Activated CD4-positive, alpha-beta T cell treated with anti-CD3 and anti-CD28 coated beads, Interleukin-2, amount 50 U/mL, for 4 hours (primary cell): Measurements from ENCODE around the gene EPHA4.
"Not testable (repeated sequence)": the region's sequence is repeated elsewhere in the genome, so short reads cannot be mapped to it uniquely, and the experiment has no call there.

Experiments used
- DNase-seq, 2 experiments: peaks; one replicate each; pipeline ENCODE4 v3.0.0-alpha.2; 2020

The EPHA4 gene

DNA sequence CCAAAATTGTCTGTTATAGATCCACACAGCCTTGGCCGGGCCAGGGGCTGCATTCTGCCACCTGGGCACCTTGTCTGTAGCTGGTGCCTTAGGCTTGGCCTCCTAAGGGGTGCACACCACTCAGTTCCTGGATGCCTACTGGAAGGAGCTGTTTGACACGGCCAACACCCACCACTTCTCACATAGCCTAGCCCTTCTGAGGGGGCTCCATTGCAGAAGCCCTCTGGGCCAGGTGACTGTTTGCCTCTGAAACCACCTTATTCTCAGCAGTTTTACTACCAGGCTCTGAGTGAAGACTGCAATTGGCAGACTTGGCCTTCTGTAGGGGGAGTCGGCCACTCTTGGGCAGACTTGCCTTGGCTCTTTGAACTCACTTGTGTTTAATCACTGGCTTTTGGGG is 39.5 kb downstream of the EPHA4 start:
- DNase-seq: no peak

DNA sequence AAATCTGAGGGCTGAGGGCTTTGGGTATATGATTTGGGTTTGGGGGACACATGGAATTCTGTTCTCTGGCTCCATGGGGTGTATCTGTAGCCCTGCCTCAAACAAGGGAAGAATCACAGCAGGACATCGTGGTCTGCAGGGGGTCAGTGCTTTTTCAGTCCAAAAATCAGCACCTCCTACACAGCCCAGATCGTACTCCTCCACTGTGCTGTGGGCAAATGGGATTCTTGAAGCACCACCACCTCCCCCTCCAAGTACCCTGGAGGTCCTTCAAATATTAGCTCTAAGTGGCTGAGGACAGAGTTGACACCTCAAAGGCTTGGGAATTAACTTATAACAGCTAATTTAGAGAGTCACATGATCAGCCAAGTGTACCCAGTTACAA is 41.5 kb downstream of the EPHA4 start:
- DNase-seq: no peak

DNA sequence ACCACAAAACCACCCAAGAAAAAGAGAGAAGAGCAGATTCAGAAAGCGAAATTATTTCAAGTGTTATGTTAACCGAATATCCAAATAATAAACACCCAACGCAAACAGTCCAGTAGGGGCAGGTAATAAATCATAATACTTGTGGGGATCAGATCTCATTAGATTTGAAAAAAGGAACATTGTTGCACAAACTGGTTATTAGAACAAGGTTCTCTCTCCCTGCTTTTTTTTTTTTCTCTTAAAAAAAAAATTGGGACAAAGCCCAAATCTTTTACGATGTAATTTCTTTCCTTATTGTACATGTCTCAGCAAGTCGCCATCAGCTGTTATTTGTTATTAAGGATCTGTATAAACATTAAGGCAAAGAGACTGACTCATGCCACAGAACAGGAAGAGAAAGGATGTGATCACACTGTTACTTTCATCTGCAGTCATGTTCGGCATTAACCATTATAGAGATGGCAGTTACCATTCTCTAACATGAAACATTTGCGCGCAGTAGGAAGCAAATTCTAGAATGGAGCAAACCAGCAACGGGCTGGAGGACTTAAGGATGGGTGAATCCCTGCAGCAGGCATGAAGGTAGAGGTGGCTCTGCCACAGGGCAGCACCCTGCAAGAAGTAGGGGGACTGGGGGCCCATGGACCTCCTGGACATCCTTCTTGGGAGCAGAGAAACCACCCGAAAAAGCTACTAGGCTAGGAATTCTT is 42.0 kb downstream of the EPHA4 start:
- no peak for DNase-seq

DNA sequence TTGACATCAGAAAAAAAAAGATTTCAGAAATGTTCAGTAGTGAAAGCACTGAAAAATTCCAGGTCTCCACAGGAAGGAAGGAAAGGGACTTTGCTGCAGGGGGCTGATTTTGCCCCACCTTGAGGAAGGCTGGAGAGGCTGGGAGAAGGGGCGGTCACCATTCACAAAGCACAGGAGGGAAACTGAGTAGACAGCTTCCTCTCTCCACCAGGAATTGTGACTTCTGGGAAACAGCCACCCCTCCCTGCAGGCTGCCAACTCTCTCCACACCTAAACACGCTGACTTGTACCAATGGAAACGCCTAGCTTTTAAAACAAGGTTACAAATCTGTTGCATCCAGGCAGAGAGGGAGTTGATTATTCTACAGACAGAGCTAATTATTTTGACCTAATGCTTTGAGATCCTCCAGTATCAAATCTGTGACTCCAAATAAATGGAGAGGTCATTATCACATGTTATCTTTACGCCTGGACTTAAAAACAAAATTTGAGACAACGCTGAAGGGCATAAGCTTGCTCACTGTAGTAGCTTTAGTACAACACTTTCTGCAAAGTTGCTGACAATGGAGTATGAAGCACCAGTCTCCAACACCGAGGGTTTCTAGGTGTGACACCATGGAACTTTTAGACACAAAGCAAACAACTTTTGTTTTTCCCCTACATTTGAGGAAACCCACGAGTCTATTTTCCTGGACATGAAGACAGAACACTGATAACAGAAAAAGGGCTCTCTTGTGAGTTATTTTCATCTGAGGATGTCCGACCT is 42.7 kb downstream of the EPHA4 start:
- DNase-seq: no peak

DNA sequence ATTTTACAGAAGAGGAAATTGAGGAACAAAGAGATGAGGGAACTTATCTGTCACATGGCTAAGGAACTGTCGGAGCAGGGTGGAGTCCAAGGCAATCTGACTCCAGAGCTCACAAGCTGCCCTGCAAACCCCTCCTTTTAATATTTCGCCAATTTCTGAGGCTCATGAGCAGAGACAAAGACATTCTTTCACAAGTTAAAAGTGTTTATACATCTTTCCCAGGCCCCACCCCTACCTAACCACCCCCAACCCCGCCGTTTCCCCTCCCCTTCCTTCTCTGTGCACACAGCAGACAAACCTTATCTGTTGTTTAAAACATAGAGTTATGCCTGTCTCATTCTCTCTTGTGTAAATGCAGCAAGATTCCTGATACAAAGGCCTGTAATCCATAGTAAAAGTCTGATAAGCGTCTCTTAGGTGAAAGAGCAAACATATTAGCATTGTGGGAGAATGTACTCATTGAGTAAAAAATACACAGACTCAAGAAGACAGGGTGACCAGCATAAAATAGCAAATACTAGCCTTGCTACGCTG is 44.3 kb downstream of the EPHA4 start:
- peak in 1 of 2 experiments; percentile 5 for DNase-seq

DNA sequence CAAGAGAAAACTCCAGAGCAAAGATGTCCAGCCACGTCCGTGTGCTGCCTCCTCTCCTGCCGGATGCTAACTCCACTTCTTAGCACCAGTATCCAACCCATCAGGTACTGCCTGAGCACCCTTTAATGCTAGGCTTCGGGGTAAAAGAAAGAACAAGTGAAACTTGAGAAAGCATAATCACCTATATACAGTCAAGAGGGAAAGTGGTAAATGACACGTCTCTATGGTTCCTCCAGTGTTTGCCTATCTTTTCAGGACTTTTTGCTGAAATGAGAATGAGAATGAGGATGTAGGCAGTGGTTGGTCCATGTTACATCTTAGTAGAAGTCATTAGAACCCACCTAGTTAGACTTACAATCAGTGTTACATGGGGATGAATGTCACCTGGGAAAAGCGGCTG is 47.9 kb downstream of the EPHA4 start:
- DNase-seq: no peak

DNA sequence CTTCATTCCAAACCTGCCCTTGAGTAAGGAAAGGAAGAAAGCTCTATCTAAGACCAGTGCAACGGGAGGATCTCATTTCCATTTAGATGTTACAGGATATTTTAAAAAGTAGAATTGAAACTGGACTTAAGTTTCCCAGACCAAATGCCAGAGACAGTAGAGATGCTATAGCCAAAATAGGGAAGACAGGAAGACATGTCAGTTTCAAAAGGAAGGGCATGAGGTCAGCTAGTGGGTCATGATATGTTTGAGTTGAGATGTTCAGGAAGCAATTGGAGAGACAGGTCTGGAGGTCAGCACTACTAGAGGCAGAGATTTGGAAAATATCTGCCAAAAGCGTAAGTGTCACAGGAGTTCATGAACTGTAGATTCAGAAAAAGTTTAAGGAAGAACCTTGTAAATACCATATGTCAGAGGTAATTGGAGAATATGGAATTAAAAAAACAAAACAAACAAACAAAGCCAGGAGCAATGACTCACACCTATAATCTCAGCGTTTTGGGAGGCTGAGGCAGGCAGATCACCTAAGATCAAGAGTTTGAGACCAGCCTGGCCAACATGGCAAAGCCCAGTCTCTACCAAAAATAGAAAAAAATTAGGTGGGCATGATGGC is 50.8 kb downstream of the EPHA4 start:
- DNase-seq: no peak

DNA sequence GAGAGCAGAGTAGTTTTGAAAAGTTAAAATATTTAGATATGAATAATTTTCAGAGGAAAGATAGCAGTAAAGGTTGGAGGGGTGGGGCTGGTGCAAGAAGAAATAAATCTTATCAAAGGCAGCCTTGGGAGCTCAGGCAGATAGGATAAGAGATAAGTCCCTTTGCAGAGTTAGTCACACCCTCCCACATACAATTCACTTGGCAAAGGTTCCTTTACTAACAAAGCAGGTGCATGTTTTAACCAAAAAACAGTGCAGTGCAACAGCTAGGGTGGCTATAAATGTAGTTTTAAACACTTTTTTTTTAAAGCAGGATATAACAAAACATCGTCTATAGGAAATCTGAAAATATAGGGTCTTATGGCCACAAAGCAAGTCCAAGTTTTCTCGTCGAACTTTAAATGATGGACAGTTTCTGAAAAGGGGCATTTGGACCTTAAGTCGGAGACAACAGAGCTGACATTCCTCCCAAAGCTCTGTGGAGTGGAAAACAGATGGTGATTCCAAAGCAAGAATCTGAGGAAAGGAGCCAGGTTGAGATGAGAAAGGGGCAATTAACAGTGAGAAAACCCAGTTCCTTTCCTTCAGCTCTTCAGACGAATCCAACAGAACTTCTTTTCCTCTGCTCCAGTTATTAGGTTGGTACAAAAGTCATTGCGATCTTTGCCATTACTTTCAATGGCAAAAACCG is 53.0 kb downstream of the EPHA4 start:
- DNase-seq: no peak

DNA sequence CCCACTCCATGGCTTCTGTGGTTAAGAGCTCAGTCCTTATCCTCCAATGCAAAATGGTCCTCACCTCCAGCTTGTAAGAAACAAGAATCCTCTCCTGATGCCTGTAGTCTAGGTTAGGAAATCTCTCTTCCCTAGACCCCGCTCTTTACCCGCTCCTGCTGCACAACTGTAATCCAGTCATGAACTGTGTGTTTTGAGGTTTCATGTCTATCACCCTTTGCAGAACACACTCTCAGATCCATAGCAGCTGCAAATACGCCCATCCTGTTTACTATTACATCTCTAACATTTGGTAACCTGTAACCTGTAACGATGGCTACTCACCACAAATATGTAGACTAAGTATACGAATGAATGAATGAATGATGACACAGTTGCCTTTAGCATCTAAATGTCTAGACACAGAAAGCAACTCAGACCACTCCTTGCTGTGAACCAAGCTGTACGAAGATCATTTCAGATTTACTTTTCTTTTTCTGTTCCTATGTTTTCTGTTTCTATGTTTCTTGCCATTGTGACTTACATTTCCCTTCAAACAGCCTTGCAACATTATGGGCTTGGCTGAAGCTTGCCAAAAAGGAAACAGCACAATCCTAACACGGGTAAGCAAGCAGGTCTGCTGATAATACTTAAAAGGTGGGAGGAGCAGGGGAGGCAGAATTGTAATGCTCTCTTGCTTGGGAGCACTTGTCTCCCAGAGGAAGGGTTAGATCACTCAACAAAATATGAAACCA is 53.7 kb downstream of the EPHA4 start:
- DNase-seq: no peak

DNA sequence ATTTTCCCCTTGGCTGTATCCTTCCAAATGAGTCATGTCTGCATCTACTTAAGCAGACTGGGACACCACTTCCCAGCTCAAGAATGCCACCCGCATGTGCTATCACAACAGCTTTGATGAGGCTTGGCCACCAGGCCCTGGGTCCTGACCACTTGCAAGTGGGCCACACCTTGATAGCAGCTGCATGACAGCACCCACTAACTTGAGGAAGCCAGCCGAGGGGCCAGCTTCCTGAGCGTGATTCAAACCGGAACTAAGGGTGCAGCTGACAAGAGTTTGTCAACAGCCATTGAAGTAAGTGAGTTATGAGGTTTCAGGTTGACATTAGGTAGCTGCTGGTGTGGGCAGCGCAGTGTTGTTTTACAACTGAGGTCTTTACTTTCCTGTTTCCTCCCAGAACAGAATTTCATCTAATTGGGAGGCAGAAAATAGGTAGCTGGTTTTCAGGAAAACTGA is 54.4 kb downstream of the EPHA4 start:
- peak; percentile 46 to 47 for DNase-seq

DNA sequence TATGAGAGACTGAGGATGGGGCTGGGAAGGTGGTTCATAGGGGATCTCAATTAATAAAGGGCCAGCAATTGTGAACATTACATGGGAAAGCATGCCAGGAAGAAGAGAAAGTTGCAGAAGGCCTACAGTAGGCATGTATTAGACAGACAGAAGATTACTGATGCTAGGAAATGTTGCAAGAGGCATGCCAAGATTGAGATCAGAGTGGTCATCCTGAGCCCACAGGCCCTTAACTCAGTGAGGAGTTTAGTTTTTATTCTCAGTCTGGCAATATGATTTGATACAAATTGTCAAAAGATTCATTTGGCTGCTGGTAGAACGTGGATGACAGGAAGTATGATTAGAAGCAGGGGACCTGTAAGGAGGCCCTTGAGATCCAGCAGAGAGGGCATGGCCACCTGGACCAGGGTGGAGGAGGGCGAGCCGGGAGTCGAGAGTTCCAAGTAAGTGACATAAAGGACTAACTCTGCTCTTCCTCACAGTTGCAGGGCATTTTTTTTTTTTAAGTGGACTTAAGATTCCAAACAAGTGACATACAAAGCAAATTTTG is 54.9 kb downstream of the EPHA4 start:
- DNase-seq: no peak

DNA sequence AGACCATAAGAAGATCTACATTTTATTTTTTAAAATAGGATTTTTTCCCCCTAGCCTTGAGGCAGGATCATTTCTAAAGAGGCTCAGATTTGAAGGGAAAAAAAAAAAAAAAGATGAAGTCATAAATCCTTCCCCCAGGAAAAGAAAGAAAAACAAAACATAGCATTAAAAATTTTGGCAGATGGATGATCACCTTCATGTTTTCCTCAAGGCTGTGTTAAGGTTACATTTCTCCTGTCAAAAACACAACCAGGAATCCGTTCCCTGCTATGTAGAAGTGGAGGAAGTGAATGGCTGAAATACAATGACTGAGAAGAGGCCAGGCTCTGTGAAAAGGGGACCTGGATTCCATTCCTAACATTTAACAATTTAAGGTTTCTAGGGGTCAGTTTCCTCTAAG is 56.2 kb downstream of the EPHA4 start:
- no peak for DNase-seq

DNA sequence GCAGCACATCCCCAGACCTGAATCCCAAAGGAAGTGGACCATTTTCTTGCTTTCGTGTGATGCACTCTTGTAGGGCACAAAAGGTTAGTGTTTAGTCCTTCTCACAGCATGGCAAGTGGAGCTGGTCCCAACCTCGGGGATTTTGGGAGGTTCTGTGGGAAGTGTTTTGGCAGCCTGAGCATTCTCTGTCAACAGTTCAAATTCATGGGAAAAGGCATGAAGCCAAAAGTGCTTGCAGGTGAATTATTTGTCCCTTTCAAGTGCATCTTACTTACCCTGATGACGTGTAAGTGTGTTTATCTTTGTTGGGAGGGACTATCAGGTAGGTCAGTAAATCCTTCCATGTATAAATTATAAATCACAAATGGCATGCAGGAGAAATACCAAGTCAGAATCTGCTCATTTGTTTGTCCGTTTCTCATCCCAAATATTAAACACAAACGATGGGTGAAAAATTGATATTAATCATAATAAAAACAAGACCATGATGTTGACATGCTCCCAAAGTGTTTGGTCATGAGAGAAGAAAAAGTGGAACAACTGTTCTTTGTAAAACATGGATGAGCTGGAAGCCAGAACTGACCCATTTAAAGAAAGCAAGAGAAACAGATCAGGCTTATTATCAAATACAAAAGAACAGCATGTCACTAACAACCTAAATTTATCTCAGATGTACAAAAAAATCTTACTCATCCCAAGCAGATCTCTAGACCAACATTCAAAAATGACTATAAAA is 57.6 kb downstream of the EPHA4 start:
- no peak for DNase-seq

DNA sequence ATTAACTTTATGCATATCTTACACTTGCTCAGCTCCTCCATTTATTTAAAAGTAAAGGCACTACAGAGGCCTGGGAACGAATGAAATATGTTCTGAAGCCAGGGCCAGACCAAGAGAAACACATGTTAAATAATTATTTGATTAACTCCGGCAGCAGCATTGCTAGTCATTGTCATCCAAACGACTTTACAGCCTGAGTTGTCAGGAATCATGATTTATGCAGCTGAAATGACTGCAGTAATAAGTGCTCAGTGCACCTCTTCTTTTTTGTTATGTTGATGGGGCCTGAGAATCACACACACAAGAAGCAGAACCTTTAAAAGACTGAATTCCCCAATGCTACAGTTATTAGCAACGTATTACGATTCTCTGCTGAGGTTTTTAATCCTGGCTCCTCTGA is 58.9 kb downstream of the EPHA4 start:
- DNase-seq: no peak

DNA sequence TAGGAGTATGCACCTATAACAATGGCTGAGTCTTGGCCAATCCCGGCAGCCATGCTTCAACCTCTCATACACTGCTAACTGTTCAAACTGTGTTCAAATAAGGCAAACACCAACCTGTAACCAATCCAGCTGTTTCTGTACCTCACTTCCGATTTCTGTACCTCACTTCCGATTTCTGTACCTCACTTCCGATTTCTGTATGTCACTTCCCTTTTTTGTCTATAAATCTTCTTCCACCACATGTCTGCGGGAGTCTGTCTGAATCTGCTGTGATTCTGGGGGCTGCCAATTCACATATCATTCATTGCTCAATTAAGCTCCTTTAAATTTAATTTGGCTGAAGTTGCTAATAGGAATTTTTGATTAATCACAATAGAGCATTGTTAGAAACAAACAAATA is 60.8 kb downstream of the EPHA4 start:
- DNase-seq: not testable (repeated sequence)

DNA sequence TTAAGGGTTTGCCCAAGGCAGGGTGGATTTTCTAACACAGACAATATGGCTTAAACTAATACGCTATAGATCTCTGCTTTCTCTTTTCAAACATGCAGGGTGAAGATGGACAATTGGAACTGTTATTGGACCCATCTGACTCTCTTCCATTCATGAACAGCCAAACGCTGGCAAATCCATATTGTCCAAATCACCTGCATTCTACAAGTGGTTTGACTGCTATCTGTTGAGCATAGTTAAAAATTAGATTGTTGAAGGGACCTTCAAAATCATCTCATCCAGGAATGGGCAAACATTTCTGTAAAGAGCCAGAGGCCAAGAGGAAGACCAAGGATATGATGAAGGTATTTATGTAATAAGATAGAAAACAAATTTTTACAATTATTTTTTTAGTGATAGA is 65.6 kb downstream of the EPHA4 start:
- DNase-seq: no peak

DNA sequence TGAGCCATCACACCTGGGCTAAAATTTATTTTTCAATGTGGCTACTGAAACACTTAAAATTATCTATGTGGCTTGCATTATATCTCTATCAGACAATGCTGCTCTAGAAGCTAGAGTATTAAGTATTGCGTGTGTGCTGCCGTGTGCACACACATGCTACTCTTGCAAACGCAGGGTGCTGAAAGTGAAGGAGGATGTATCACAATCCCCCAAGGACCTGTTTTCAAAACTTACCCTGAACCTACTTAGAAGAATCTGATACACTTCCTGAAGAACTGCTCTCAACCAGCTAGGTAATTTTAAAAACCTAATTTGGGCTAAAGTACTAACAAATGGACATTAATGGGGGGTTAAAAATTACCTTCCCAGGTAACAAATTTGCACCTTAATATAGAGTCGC is 66.5 kb downstream of the EPHA4 start:
- DNase-seq: no peak

DNA sequence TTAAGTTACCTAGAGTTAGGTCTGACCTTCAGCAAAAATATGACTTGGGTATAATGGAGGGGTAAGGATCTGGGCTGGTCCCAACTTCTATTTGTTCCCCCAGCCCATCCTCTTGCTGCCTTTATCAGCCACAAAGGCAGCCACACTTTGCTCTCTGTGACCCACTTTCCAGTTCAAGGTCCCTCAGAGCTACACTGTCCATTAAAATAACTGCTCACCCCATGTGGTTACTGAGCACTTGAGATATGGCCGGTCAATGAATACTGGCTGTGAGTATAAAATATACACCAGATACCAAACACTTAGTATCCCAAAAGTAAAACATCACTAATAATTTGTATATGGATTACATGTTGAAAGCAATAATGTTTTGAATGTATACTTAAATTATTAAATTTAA is 67.2 kb downstream of the EPHA4 start:
- DNase-seq: no peak

DNA sequence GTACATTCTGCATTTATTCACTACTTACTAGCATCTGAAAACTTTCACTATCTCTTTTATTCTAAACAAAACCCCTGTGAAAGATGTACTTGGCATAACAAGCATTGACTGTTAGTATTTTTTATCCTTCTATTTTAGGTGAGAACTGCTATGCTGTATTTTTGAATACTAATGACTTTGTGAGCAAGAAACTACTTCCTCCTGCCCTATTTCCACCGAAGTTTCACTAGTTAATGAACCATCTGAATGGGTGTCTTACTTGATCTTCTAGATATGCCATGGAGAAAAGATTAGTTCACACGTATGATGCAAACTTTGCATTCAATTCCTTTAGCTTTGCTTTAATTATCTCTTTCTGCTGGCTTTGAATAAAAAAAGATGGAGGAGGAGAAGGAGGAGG is 68.1 kb downstream of the EPHA4 start:
- DNase-seq: no peak

DNA sequence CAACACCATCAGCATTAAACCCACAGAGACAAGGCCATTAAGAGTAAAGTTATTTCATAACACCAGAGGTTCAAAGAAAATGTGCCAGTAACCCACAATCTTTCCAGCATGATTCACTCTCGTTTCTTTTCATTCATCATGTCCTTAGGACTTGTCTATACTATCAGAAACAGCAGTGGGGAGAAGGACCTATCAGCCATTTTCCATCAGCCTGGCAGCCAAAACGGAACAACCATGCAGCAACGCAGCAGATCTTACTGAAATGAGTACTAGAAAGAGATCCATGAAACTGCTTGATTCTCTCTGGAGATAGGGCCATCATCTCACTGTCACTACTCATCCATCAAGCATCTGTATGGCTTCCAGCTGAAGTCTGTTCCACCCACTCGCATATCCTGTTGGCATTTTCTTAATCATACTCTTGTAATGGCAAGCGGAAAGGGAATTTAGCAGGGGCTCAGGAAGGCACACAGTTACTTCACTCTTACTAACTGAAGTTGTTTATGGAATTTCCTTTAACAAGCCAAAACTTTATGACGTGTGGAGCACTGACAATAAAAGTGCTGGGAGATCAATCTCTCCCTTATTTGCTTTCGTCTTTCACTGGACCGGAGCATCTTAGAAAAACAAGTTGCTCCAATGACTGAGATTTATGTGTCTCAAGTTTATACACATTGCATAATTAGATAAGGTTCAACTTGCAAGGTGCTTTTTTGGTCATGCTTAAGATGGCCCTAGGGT is 69.7 kb downstream of the EPHA4 start:
- no peak for DNase-seq

DNA sequence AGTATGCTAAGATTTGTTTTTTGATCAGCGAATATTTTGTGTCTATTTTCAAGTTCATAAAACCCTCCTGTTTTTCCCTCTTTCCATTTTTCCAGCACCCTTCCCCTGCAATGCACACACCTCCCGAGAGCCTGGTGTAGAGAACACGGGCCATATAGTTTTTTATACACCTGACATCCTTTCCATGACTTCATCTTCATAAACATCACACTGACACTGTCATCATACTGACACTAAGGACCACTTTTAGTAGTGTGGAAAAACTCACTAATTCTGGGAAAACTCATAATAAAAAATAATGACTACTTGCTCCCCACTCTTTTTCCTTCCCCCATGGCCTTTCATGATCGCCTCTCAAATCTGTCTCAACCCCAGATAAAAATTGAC is 70.2 kb downstream of the EPHA4 start:
- DNase-seq: no peak
